Right lobe of liver (tissue), 6 donors: ENCODE results near the gene ZBTB2. TPM values are rescaled to one million over a fixed set of nuclear protein-coding genes. Genes with fewer than 3 reads are reported as not detected.

Experiments
- ATAC-seq, 4 donors: fragments of 200-7000 bp; cut with Tn5 transposase; one replicate each; pipeline ENCODE4 v1.9.1; 2020; ENCODE audit warnings: mild to moderate bottlenecking in 4 of 4, moderate library complexity in 4 of 4
- DNase-seq, 3 donors: peaks; one replicate each; pipeline ENCODE4 v3.0.0-alpha.2; 2020
- H3K27ac ChIP-seq, 3 donors: fragments of 200-600 bp; one replicate each; pipeline ENCODE4 v1.8.0; 2022
- H3K27me3 ChIP-seq, 2 donors: fragments of 200-600 bp; one replicate each; pipeline ENCODE4 v1.8.0; 2022
- H3K36me3 ChIP-seq, 4 donors: fragments of 200-600 bp; sonication (generic) in 1 of 4; one replicate each; pipeline versions ENCODE4 v1.5.1 to v1.8.0; 2017 to 2022; ENCODE audit warnings: control low read depth in 1 of 4
- H3K4me1 ChIP-seq, 4 donors: fragments of 200-600 bp; sonication (generic) in 1 of 4; one replicate each; pipeline versions ENCODE4 v1.5.1 to v1.8.0; 2017 to 2022; ENCODE audit warnings: control low read depth in 1 of 4
- H3K4me3 ChIP-seq, 3 donors: fragments of 200-600 bp; one replicate each; pipeline ENCODE4 v1.8.0; 2022
- H3K9me3 ChIP-seq, 4 donors: fragments of 200-600 bp; sonication (generic) in 1 of 4; one replicate each; pipeline versions ENCODE4 v1.5.1 to v1.8.0; 2017 to 2022; ENCODE audit warnings: control low read depth in 1 of 4
- POLR2A ChIP-seq: fragments of 450-650 bp; IDR thresholded peaks from one replicate; pipeline ENCODE4 v1.6.1; 2017; ENCODE audit warnings: antibody characterized with exemption, mild to moderate bottlenecking
- WGBS: methylation state at CpG from one replicate; pipeline ENCODE4 v1.1.6; 2018; ENCODE audit warnings: low coverage, low lambda C conversion rate; ENCODE audit not compliant: insufficient coverage; ENCODE audit errors: missing lambda C conversion rate; 5-methylcytosine and 5-hydroxymethylcytosine counted together
- intact Hi-C, 2 donors: fragments of 100-400 bp; cut with DNase I; formaldehyde crosslinking; loops; one replicate each; pipeline versions ENCODE4 v1.11.2 to v1.14.1; 2022
- total RNA-seq, 6 experiments: library from RNA; depleted of rRNA in 2 of 6; stranded (reverse); fragments of >200 nt in 2 of 6; fragmentation: NEBNext Ultra II Directional in 3 of 6; extraction: Animal tissue kit (Norgen Biotek cat#: 25700) in 3 of 6; gene quantifications; one replicate each; pipeline versions ENCODE4 v1.1.0 to v1.2.4, GENCODE V29; 2016 to 2023
- TF ChIP-seq, protein P1 (sequence below), 4 donors: fragments of 200-600 bp in 3 of 4; fragments of 450-650 bp in 1 of 4; IDR thresholded peaks; one replicate each; pipeline versions ENCODE4 v1.5.1 to v1.8.0; 2016 to 2022; ENCODE audit warnings: antibody characterized with exemption in 4 of 4, mild to moderate bottlenecking in 2 of 4
- donor health status: DM: no; HTN: yes; CAD: no.
- donor health status: DM: no; HTN: no; CAD: no.
- donor health status: DM: no; HTN: no; CAD: no.
- donor health status: DM: no; HTN: yes; CAD: no.
- donor health status: DM: no; HTN: yes; CAD: no.

Gene ZBTB2
- total RNA-seq, 6 experiments from 2014 or later: 3.2 to 6.0 (median 4.5) TPM

DNA sequence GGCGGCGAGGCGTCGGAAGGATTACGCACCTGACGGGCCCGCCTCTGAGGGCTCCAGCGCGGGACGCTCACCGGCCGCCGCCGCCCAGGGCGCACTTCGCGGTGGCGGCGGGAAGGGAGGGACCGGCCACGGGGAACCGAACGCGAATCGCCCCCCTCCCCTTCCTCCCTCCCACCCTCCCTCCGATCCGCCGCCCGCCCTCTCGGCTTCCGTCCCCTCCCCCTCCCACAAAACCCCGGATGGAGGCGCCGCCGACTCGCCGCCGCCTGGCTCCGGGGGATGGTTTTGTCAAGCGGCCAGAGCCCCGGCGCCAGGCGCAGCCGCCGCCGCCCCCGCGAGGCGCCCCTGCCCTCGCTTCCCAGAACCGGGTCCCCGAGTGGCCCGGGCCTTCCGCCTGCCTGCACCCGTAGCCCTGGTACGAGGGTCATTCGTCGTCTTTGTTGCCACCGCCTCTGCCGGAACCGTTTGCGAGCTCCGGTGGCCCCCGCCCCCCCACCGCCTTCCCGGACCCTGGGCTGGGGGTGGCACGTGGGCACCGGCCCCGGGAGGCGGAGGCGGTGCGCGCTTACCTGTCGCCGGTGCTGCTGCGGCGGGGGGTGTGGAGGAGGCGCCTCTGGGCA lies 398 bp downstream of the ZBTB2 start:
- WGBS: no CpG with 5 or more reads among the region's 78 CpGs
- no peaks in the 10 kb centered on the region for H3K27me3 ChIP-seq
- peak overlapping the region; percentile 85 to 96 (median 91) for H3K4me3 ChIP-seq
- TF ChIP-seq POLR2A: no peak
- TF ChIP-seq, protein P1, sequence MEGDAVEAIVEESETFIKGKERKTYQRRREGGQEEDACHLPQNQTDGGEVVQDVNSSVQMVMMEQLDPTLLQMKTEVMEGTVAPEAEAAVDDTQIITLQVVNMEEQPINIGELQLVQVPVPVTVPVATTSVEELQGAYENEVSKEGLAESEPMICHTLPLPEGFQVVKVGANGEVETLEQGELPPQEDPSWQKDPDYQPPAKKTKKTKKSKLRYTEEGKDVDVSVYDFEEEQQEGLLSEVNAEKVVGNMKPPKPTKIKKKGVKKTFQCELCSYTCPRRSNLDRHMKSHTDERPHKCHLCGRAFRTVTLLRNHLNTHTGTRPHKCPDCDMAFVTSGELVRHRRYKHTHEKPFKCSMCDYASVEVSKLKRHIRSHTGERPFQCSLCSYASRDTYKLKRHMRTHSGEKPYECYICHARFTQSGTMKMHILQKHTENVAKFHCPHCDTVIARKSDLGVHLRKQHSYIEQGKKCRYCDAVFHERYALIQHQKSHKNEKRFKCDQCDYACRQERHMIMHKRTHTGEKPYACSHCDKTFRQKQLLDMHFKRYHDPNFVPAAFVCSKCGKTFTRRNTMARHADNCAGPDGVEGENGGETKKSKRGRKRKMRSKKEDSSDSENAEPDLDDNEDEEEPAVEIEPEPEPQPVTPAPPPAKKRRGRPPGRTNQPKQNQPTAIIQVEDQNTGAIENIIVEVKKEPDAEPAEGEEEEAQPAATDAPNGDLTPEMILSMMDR (IDR thresholded peaks at IDR 0.05): no peak
- H3K9me3 ChIP-seq: no peaks in the 10 kb centered on the region
- peak; percentile 84 to 86 (median 84) for DNase-seq
- H3K27ac ChIP-seq: peak overlapping the region; percentile 87 to 98 (median 96)
- H3K36me3 ChIP-seq: no peaks in the 10 kb centered on the region
- intact Hi-C loops: no loop called here
- H3K4me1 ChIP-seq: peaks cover 0 to 16% (median 4%) of the 10 kb centered on the region in 4 donors
- peak; percentile 9 to 40 (median 23) for ATAC-seq

GRCh38 chr6:151390276-151390850 lies 996 bp downstream of the ZBTB2 start:
- Histone ChIP-seq H3K36me3 (no peaks in the 10 kb centered on the region), H3K4me3 (peak overlapping the region; percentile 85 to 96 (median 91)), H3K9me3 (no peaks in the 10 kb centered on the region), H3K27ac (peak overlapping the region; percentile 87 to 98 (median 96)), H3K4me1 (peaks cover 0 to 17% (median 5%) of the 10 kb centered on the region in 4 donors), H3K27me3 (no peaks in the 10 kb centered on the region)
- ATAC-seq (peak; percentile 79 to 92 (median 86)), DNase-seq (peak; percentile 98 to 99 (median 99))
- intact Hi-C loops: no loop called here
- WGBS: no CpG with 5 or more reads among the region's 79 CpGs
- TF ChIP-seq, protein P1 (IDR thresholded peaks at IDR 0.05): peak in 1 of 4 donors; percentile 3
- no peak for TF ChIP-seq POLR2A

GRCh38 chr6:151389618-151390275 lies 1.6 kb downstream of the ZBTB2 start:
- no peaks in the 10 kb centered on the region for H3K36me3 ChIP-seq
- H3K27ac ChIP-seq: peak overlapping the region; percentile 87 to 98 (median 96)
- H3K4me3 ChIP-seq: peak overlapping the region; percentile 72 to 96 (median 85)
- under 1% methylated on average over 23 of the region's 54 CpGs for WGBS
- H3K9me3 ChIP-seq: no peaks in the 10 kb centered on the region
- intact Hi-C loops: no loop called here
- DNase-seq (peak in 2 of 3 donors; percentile 52 to 63), ATAC-seq (peak; percentile 3 to 17 (median 8))
- H3K4me1 ChIP-seq: peaks cover 0 to 23% (median 8%) of the 10 kb centered on the region in 4 donors
- H3K27me3 ChIP-seq: no peaks in the 10 kb centered on the region
- TF ChIP-seq, protein P1 (IDR thresholded peaks at IDR 0.05): no peak
- TF ChIP-seq POLR2A: peak; percentile 90

- Histone ChIP-seq H3K36me3 (no peaks in the 10 kb centered on the region), H3K27me3 (no peaks in the 10 kb centered on the region), H3K4me1 (peaks cover 0 to 25% (median 9%) of the 10 kb centered on the region in 4 donors), H3K4me3 (peak overlapping the region; percentile 72 to 96 (median 85)), H3K9me3 (no peaks in the 10 kb centered on the region), H3K27ac (peak overlapping the region; percentile 87 to 98 (median 96))
- 13% methylated on average over 12 of the region's 12 CpGs for WGBS
- TF ChIP-seq POLR2A: no peak
- TF ChIP-seq, protein P1 (IDR thresholded peaks at IDR 0.05): no peak
- intact Hi-C loops: no loop called here
- DNase-seq: no peak
- no peak for ATAC-seq
Measured at GRCh38 chr6:151388997-151389617, 2.3 kb downstream of the ZBTB2 start.
